ENCODE results near the gene PAOX. TPM values are rescaled to one million over a fixed set of nuclear protein-coding genes. Genes with fewer than 3 reads are reported as not detected.

PAOX gene
- total RNA-seq, 1 donor from 2014 or later = 3.1 TPM

DNA sequence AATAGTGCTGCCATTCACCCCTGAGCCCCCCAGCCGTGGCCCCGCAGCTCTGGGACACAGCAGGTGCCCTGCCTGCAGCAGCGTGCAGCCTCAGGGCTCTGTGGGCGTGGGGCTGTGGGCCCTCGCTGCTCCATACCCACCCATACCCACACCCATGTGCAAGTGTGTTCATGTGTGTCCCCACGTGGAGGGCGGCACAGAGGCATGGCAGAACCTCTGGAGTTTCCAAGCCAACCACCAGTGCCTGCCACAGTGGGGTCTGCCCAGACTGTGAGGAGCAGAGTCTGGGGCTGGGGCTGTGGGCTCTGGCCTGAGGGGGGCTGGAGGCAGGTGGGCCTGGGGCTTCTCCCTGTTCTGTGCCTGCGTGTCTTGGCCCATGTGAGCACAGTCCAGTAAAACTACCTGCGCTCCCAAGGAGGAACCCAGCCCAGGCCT, 29.5 kb upstream of the PAOX start:
- DNase-seq (ENCODE audit: low read depth in 2 of 2) = no peak

DNA sequence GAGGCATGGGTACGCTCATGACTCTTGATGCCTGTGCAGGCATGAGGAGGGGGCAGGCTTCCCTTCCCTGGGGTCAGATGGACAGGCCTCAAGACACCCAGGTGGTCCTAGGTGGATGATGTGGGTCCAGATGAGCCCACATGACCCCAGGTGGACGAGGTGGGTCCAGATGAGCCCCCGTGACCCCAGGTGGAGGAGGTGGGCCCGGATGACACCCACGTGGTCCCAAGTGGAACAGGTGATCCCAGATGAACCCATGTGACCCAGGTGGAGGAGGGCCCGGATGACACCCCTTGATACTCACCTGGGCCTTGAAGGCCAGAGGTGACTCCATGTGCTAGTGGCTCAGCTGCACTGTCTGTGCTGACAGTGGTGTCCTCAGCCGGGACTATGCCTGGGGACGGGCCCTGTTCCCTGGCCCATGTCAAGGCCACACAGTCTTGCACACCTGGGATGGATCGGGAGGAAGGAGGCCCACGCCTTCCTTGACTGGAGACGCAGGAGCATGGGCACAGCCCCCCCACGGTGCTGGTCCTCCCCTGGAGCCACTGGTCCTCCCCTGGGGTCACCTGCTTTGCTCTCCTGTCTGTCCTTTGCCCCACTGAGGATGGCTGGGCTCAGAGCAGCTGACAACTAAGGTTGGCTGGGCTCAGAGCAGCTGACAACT, 28.6 kb upstream of the PAOX start:
- DNase-seq (ENCODE audit: low read depth in 2 of 2) = no peak

DNA sequence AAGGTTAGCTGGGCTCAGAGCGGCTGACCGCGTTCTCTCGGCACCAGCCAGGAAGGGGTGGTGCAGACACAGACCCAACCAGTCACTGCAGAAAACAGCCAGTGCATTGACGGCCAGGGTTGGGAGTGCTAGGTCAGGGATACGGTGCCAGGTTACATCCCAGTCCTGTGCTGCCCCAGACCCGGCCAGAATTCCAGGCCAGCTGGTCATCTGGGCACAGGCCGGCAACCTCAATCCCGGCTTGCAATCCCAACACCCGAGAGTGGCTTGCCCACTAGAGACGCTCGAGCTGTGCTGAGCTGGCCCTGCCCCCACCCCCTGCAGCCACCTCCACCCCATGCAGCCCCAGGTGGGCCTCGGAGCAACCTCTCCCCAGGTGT, 28.1 kb upstream of the PAOX start:
- no peak for DNase-seq (ENCODE audit: low read depth in 2 of 2)

DNA sequence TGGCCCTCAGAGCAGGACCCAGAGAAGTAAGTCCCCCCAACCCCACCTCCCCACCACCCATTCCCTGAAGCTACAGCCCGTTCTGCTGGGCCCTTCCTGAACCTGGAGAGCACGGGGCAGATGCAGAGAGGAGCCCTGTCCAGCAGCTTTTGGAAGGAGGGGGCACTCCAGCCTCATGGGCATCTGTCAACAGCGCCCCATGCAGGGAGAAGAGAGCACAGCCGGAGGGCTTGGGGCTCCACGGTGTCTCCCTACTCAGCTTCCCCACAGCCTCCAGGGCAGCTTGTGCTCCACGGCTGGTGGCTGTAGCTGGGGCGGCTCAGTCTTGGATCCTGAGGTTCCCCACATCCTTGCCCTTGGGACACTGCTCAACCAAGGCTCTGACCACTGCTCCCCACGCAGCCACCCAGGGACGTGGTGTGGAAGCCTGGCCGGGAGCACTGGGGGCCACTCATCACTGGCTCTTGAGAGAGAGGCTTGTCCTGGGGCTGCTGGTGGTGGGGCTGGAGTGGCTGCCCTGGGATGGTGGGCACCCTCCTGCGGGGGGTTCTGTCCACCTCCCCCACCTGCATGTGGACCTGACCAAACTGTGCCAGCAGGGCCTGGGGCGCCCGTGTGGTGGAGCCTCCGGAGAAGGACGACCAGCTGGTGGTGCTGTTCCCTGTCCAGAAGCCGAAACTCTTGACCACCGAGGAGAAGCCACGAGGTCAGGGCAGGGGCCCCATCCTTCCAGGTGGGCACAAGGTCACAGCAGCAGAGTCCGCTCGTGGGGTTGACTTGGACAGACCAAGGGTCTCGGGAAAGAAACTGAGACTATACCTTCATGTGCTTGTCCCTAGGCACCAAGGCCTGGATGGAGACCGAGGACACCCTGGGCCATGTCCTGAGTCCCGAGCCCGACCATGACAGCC, 27.4 kb upstream of the PAOX start:
- no peak for DNase-seq (ENCODE audit: low read depth in 2 of 2)

DNA sequence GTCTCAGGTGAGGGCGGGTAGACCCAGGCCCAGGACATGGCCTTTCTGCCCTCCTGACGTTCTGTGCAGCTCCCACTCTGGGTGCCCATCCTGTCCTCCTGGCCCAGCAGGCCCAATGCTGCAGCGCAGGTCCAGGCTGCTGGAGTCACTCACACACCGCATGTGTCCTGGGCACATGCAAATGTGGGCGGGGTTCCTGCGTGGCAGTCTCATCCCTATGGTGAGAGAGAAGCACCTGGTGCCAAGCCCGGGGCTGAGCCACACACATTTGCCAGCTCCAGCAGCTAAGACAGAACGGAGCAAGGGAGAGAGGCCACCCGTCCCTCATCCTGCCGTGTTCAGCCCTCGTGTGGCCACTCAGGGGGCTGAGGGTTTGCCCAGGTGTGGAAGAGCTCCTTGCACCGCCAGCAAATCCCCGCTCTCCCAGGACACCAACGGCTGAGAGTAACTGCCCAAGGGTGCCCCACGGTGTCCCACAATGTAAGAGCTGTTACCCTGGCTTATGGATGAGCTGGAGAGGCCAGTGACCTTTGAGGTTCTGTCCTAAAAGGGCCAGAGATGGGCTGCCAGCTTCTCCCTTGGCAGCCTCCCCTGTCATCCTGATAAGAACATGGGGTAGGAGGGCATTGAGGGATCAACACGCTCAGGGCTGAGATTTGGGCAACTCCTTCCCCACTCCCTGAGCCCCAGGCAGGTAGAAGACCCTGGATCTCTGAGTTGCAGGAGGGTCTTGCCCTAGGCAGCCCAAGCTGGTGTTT, 25.7 kb upstream of the PAOX start:
- DNase-seq (ENCODE audit: low read depth in 2 of 2) = no peak

DNA sequence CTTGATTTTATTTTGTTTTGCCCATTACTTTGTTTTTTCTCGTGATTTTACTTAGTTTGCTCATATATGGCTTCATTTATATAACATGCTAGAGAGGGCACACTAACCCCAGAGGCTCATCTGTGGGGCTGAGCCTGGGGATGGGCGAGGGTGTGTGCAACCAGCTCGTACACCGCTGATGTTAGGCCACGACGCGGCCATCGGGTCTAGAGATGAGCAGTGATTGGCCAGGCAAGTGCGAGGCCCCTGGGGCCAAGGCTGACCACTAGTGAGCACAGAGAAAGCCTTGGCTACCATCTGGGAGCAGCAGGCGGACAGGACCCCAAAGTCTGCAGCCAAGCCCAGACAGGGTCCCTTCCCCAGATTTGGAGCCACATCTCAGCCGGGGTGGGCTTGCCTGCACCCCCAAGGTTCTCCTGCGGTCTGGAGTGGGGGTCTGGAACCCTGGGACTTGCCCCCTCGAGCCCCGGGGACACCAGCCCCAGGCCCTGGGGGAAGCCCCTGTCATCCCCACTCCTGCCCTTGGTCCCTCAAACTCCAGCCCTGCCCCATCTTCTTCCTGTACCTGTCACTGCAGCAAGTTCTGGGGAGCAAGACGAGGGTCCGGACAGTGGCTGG, 25.0 kb upstream of the PAOX start:
- DNase-seq (ENCODE audit: low read depth in 2 of 2) = no peak

DNA sequence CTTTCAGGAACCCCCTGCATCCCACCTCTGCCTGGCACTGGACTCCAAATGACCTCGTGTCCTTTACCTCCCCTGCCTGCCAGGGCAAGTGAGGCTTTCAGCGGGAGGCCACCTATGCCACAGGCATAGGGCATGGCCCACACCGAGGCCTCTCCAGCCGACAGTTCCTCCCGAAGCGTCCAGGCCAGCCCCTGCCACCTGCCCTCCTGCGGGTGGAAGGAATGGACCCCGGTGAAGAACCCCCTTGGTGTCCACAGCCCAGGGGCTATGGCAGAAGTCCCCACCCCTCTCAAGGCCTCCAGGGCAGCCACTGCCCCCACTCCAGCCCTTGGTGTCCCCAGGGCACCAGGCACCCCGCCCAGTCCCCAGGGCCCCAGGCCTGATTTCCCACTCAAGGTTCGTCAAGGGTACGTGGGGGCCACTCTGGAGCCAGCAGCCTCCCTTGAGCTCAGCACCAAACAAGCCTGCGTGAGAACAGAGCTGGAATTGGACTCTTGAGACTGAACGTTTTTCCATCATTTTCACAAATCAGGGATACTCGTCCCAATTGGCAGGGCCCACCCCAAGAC, 24.3 kb upstream of the PAOX start:
- no peak for DNase-seq (ENCODE audit: low read depth in 2 of 2)

DNA sequence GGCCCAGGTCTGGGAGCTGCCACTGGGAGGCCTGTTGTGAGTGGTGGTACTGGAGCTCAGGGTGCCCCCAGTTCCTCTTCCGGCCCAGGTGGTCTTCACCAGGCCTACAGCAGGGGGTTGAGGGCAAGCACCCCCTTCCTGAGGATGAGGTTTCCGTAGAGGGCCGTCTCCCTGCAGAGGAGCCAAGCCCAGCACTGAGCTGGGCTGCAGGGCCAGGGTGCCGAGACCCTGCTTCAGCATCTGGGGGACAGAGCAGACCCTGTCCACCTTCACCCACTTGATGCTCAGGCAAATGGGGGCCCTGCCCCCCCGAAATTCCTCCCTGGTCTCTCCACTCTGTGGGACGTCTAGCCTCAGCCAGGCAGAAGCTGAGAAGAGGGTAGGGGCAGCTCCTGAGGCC, 23.8 kb upstream of the PAOX start:
- no peak for DNase-seq (ENCODE audit: low read depth in 2 of 2)

DNA sequence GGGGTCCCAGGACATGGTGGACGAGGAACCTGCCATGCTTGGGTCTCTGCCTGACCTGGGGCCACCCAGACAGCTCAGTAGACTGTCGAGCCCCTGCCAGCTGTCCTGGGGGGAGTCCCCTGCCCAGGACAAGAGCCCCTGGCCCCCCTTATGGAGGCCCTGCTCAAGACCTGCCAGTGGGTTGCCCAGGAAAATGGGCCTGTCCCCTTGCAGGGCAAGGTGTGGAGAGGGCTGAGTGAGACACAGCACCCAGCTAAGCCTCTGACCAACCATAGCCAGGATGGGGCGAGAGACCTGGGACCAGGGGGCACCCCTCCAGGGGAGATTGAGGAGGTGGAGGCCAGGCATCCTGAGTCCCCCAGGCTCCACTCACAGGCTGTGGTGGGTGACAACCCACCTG, 23.1 kb upstream of the PAOX start:
- DNase-seq (ENCODE audit: low read depth in 2 of 2) = no peak

DNA sequence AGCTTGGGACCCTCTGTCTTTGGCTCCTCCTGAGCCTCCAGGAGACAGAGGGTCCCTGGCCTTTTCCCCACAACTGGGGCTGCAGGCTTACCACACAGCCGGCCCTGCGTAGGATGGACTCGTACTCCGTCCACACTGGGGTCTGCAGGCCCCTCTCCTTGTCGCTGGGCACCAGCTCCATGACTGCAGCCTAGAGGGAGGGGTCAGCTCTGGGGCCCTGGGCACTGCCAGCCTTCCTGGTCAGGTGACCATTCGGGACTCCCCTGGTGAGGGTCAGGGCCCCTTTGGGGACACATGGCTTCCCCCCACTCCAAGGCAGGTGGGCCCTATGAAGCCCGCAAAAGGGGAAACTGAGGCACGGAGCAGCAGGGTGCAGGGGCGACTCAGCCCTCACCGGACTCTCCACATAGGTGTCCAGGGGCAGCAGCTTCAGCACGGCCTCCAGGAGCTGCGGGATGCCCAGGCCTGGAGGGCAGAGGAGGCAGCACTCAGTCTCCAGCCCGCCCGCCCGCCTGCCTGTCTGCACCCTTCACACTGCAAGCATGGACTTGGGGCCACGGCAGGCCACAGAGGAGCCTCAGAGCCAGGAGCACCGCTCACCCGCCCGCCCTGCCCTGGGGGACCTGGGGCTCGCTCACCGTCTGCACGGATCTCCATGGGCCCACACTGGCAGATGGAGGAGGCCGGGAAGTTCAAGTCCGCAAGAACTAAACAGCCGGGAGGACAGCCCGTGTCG, 22.3 kb upstream of the PAOX start:
- DNase-seq (ENCODE audit: low read depth in 2 of 2) = no peak

DNA sequence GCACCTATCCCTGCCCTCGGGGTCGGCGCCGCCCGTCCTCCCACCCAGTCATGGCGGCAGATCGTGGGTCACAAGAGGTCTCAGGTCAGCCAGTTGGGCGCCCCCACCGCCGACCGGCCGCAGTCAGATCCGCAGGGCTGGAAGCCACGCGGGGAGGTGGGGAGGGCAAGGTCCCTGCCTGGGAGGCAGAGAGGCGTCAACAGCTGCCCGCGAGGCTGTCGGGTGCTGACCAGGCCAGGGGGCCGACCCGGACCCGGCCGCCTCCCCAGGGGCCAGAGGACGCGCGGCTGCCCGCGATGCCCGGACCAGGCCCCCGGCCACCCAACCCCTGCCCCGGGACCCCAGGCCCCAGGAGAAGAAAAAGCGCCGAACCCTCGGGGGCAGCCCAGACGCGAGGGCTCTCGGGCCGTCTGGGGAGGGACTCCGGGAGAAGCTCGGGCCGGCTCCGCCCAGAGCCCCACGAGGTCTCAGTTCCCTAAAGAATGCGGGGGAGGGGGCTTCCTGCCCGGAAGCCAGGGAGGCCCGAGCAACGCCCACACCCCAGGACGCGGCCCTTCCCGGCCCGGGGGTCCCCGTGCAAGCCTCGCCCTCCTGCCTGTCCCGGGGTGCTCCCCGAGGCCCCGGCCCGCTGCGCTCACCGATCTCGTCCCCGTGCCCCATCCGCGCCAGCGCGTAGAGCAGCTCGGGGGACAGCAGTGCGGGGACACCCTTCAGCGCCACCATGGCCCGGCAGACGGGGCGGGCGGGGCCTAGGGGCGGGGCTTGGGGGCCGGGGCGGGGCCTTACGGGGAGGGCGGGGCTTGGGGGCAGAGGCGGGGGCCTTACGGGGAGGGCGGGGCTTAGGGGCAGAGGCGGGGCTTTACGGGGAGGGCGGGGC, 21.5 kb upstream of the PAOX start, which contains the start of gene FUOM:
Gene FUOM (minus strand): TSS at position 735 of the 877 bp plus-strand sequence. CDS start 12 bp downstream, at position 723.
- DNase-seq (ENCODE audit: low read depth in 2 of 2) = peak in 1 of 2 donors; percentile 60

DNA sequence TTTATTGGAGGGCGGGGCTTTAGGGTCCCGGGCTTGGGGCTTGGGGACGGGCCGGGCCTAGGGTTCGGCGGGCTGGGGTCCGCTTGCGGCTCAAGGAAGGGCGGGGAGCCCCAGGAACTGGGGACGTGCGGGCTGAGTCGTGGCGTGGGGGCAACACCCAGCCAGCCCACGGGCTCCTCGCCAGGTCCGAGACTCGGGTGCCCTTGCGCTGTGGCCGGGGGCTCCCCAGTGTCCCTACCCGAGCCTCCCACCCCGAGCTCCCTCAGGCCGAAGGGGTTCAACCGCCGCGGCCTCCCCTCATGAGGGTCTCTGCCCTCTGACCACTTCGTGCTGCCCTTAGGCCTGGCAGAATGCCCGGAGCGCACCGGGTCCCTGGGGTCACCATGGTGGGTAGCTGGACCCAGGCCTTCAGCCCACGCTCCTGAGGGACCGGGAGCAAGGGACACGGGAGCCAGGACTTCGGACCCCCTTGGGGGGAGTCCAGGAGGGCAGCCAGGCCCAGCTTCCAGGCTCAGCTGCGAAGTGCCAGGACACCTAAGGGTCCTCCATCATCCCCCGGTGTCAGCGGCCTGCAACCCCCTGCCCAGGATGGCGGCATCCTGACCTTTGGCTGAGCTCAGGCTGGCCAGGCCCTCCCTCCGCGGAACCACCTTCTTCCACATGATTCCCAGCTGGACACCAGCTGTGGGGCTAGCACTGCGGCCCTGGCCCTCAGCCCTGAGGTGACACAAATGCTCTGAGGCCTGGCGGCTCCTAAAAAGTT, 20.7 kb upstream of the PAOX start:
- DNase-seq (ENCODE audit: low read depth in 2 of 2) = no peak

DNA sequence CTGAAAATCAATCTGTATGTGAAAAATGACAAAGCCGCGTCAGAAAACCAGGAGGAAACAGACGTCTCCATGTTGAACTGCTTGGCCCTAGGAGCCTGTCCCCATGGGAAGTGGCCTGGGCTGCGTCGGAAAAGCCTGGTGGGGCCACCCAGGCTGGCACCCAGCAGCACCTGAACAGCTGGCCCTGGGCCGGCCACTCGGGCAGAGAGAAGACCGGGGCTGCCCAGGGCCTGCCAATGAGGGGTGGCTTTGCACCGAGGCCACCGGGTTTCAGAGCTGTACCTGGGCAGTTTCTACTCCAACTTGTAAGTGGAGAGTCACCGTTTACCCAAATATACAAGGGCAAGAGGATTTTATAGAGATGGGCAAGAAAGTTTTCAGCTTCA, 20.1 kb upstream of the PAOX start:
- no peak for DNase-seq (ENCODE audit: low read depth in 2 of 2)

DNA sequence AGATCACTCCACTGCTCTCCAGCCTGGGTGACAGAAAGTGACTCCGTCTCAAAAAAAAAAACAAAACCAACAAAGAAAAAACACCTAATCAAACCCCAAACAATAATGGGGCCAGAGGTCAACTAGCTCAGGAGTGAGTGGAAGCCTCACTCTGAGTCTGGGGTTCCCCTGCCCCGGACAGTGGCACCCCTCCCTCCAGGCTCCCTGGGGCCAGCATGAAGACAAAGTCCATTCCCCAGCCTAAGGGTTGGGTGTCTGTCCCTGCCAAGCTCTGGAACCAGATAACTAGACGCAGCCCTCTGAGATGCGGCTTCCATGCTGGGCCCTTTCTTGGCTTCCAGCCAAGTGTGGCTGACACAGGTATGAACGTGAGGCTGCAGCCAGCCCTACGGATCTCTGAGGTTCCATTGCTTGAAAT, 19.5 kb upstream of the PAOX start:
- no peak for DNase-seq (ENCODE audit: low read depth in 2 of 2)

DNA sequence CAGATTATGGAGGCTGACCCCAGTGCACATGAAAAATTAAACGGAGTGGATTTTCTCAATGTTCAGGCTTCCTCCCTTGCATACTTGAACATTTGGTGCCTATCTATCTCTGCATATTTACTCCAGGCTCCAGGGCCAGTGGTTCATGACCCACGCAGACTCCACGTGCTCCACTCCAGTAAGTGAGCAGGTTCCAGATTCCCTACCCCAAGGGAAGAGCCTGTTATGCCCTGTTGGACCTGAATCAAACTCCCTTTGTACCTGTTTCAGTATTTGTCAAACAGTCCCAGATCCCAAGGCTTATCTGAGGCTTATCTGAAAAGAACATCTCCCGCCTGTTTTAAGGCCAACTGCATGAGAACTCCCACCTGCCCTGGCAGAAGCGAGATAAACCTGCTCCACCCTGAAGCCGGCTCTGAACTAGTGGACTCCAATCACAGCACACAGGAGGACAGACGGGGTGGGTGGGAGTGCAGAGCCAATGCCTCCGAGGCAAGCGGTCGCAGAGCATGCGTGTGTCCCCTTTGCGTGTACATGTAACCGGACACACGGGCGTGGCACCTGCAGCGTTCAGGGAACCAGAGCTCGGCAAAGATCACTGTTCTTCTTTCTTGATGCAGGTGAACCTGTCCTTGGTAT, 19.0 kb upstream of the PAOX start:
- no peak for DNase-seq (ENCODE audit: low read depth in 2 of 2)

DNA sequence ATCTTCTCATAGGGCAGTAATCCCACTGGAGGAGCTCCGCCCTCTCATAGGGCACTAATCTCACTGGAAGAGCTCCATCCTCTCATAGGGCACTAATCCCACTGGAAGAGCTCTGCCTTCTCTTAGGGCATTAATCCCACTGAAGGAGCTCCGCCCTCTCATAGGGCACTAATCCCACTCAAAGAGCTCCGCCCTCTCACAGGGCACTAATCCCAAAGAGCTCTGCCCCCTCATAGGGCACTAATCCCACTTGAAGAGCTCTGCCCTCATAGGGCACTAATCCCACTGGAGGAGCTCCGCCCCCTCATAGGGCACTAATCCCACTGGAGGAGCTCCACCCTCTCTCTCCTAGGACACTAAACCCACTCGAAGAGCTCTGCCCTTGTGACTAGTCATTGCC, 17.8 kb upstream of the PAOX start:
- DNase-seq (ENCODE audit: low read depth in 2 of 2) = no peak

DNA sequence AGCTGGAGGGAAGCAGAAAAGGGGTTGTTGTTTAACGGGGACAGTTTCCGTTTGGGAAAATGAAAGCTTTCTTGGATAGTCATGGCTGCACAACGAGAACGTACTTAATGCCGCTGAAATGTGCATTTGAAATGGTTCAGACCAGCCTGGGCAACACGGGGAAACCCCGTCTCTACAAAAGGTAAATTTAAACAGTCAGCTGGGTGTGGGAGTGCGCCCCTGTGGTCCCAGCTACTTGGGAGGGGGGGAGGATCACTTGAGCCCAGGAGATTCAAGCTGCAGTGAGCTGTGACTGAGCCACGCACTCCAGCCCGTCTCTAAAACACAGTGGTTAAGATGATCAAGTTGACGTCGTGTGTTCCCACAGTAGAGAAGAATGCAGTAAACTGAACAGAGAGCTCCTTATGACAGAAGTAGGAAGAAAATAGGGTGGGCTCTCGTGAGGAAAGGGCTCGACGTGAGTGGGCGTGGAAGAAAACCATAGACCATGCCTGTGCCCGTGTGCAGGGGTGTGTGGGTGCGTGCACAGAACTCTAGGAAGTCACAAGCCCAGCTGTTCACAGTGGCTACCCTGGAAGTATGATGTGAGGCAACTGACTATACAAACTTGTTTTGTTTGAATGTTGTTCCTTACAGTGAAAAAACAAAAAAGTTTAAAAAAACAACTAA, 17.2 kb upstream of the PAOX start:
- DNase-seq (ENCODE audit: low read depth in 2 of 2) = no peak

DNA sequence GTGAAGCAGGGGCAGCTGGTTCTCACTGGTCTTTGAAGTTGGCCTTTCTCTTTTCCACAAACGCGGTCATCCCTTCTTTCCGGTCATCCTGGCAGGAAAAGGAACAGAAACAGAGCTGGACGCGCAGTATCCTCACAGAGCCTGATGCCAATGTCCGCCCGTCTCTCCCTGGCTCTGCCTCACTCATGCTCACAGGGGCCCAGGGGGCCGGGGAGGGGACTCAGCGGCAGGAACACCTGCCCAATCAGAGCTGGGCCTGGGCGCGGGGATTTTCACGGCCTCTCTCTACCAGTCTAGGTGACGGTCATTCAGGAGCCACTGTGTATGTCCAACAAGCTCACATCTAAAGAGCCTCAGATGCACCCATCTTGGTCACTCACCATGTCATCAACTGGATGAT, 16.2 kb upstream of the PAOX start:
- DNase-seq (ENCODE audit: low read depth in 2 of 2) = no peak
